ENCODE data around the gene ZSCAN10. TPM values are rescaled to one million over a fixed set of nuclear protein-coding genes. Genes with fewer than 3 reads are reported as not detected.

The ZSCAN10 gene
- total and polyA plus RNA-seq, 8 donors = 0.35 TPM; not detected in 7

- no peak for TF ChIP-seq CTCF (IDR thresholded peaks at IDR 0.05)
- H3K9me3 ChIP-seq = no peaks in the 10 kb centered on the region
- FAIRE-seq (no peak), DNase-seq (no peak), ATAC-seq (no peak)
- H3K27me3 ChIP-seq = no peaks in the 10 kb centered on the region
- intact Hi-C loops (cut with DNase I) = no loop called here
- peaks cover 3 to 18% (median 11%) of the 10 kb centered on the region in 3 donors for H3K4me1 ChIP-seq
- H3K27ac ChIP-seq = no peak overlapping the region
- H3K36me3 ChIP-seq = no peaks in the 10 kb centered on the region
- no peak overlapping the region for H3K4me3 ChIP-seq
- 54 to 60% methylated on average over 6 of the region's 6 CpGs for WGBS, 2 donors
These were observed 28.7 kb upstream of the ZSCAN10 start for GRCh38 chr16:3127745-3128144.

GRCh38 chr16:3123986-3124886 lies 25.1 kb upstream of the ZSCAN10 start:
- WGBS, 2 donors = 0% methylated on average over 69 to 72 of the region's 72 CpGs
- DNase-seq (peak; percentile 93 to 98 (median 96)), FAIRE-seq (peak; percentile 23), ATAC-seq (peak; percentile 95 to 99 (median 96))
- Histone ChIP-seq H3K36me3 (peaks cover 0 to 9% (median 6%) of the 10 kb centered on the region in 3 donors), H3K4me1 (peaks cover 3 to 16% (median 10%) of the 10 kb centered on the region in 3 donors), H3K27ac (peak overlapping the region; percentile 62 to 79 (median 75)), H3K4me3 (peak overlapping the region; percentile 60 to 90 (median 62)), H3K9me3 (no peaks in the 10 kb centered on the region), H3K27me3 (no peaks in the 10 kb centered on the region)
- TF ChIP-seq CTCF (IDR thresholded peaks at IDR 0.05) = no peak
- intact Hi-C loops (cut with DNase I) = no loop called here

- ATAC-seq (no peak), FAIRE-seq (no peak)
These were observed 24.0 kb upstream of the ZSCAN10 start for GRCh38 chr16:3122926-3123570.

GRCh38 chr16:3121851-3122467 lies 22.9 kb upstream of the ZSCAN10 start:
- no peak for ATAC-seq
- Histone ChIP-seq H3K27me3 (no peaks in the 10 kb centered on the region), H3K36me3 (peaks cover 0 to 11% (median 6%) of the 10 kb centered on the region in 3 donors), H3K4me1 (peaks cover 0 to 6% (median 0%) of the 10 kb centered on the region in 3 donors), H3K9me3 (no peaks in the 10 kb centered on the region), H3K27ac (no peak overlapping the region), H3K4me3 (no peak overlapping the region)
- FAIRE-seq = no peak
- 65 to 69% methylated on average over 7 of the region's 7 CpGs for WGBS, 2 donors
- DNase-seq = peak in 1 of 6 donors; percentile 28
- no peak for TF ChIP-seq CTCF (IDR thresholded peaks at IDR 0.05)
- intact Hi-C loops (cut with DNase I) = no loop called here

More at GRCh38 chr16:3122926-3123570, 24.0 kb upstream of the ZSCAN10 start:
- Histone ChIP-seq H3K4me3 (no peak overlapping the region), H3K27me3 (no peaks in the 10 kb centered on the region), H3K9me3 (no peaks in the 10 kb centered on the region), H3K27ac (no peak overlapping the region), H3K36me3 (peaks cover 0 to 11% (median 6%) of the 10 kb centered on the region in 3 donors), H3K4me1 (peaks cover 0 to 6% (median 0%) of the 10 kb centered on the region in 3 donors)
- peak in 1 of 6 donors; percentile 37 for DNase-seq
- 48 to 52% methylated on average over 8 of the region's 8 CpGs for WGBS, 2 donors
- intact Hi-C loops (cut with DNase I) = no loop called here
- no peak for TF ChIP-seq CTCF (IDR thresholded peaks at IDR 0.05)
